ENCODE data around the gene PRUNE2. TPM values are rescaled to one million over a fixed set of nuclear protein-coding genes. Genes with fewer than 3 reads are reported as not detected.
"Not testable (repeated sequence)": the region's sequence is repeated elsewhere in the genome, so short reads cannot be mapped to it uniquely, and the experiment has no call there.

The PRUNE2 gene
- total RNA-seq, 4 donors from 2014 or later: 586 to 728 (median 654) TPM

DNA sequence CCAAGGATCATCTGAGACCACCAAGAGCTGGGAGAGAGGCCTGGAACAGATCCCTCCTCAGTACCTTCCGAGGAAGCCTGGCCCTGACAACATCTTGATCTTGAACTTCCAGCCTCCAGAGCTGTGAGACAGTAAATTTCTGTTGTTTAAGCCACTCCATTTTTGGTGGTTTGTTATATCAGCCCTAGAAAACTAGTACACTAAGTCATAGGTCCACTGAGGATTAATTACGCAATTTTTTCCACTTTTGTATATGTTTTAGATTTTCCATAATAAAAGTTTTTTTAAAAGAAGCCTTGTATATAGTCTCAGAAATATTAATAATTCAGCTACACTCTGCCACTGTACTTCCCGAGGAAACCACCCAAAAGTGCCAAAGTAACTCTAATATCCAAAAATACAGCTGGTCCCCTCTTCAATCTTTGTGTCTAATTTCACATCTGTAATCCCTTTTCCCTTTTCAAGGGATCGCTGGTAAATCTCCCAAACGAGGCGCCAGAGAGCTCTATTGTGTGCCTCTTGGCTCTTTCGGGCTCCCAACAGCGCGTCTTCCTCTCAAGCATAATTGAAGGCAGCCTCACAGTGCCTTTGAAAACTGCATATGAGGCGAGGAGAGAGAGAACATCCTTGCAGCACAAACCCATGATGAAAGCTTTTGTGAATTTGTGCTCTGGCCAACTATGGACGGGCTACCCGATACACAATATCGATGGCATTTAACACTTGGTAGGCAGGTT lies 32.7 kb downstream of the PRUNE2 start:
- Histone ChIP-seq H3K36me3 (no peaks in the 10 kb centered on the region), H3K9me3 (no peaks in the 10 kb centered on the region), H3K27me3 (no peaks in the 10 kb centered on the region), H3K27ac (replicated peaks in 1 of 4) (peak overlapping the region; percentile 86 to 91 (median 90)), H3K4me1 (peaks cover 4 to 95% (median 89%) of the 10 kb centered on the region in 4 donors), H3K4me3 (peak overlapping the region in 3 of 4 donors; percentile 4 to 13 (median 10))
- intact Hi-C loops (cut with DNase I): no loop called here
- TF ChIP-seq POLR2AphosphoS5 (IDR thresholded peaks at IDR 0.05): peak; percentile 38 to 66
- TF ChIP-seq, protein P1, sequence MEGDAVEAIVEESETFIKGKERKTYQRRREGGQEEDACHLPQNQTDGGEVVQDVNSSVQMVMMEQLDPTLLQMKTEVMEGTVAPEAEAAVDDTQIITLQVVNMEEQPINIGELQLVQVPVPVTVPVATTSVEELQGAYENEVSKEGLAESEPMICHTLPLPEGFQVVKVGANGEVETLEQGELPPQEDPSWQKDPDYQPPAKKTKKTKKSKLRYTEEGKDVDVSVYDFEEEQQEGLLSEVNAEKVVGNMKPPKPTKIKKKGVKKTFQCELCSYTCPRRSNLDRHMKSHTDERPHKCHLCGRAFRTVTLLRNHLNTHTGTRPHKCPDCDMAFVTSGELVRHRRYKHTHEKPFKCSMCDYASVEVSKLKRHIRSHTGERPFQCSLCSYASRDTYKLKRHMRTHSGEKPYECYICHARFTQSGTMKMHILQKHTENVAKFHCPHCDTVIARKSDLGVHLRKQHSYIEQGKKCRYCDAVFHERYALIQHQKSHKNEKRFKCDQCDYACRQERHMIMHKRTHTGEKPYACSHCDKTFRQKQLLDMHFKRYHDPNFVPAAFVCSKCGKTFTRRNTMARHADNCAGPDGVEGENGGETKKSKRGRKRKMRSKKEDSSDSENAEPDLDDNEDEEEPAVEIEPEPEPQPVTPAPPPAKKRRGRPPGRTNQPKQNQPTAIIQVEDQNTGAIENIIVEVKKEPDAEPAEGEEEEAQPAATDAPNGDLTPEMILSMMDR (IDR thresholded peaks at IDR 0.05): no peak
- 27% methylated on average over 13 of the region's 13 CpGs for WGBS
- DNase-seq (ENCODE audit: extremely low spot score): no peak

DNA sequence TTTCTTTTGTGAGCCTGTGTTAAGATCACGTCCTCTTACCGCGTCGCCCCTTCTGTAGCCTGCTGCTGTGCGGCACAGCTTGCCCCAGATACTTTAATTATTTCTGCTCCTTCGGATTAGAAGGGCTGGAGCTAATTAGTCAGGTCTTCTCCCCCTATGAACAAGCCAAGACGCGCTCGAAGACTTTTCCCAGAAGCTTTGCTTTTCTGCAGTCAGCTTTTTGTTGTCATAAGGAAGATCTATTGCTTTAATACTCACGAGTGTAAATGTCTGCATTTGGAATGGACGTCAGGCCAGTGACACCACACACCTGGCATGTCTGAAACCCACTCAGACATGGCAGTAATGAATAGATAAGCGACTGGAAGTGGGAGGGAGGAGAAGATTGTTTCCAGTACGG lies 37.0 kb downstream of the PRUNE2 start:
- WGBS: 25% methylated on average over 13 of the region's 13 CpGs
- H3K4me3 ChIP-seq: peak overlapping the region; percentile 28 to 45 (median 30)
- no peaks in the 10 kb centered on the region for H3K9me3 ChIP-seq
- TF ChIP-seq POLR2AphosphoS5 (IDR thresholded peaks at IDR 0.05) (peak in 1 of 2 donors; percentile 44), POLR2A (IDR thresholded peaks at IDR 0.05; ENCODE audit: low read depth) (no peak)
- H3K27me3 ChIP-seq: no peaks in the 10 kb centered on the region
- H3K27ac ChIP-seq (replicated peaks in 1 of 4): peak overlapping the region; percentile 77 to 91 (median 88)
- H3K36me3 ChIP-seq: no peaks in the 10 kb centered on the region
- peaks cover 4 to 93% (median 80%) of the 10 kb centered on the region in 4 donors for H3K4me1 ChIP-seq
- DNase-seq (ENCODE audit: extremely low spot score): no peak
- intact Hi-C loops (cut with DNase I): no loop called here

DNA sequence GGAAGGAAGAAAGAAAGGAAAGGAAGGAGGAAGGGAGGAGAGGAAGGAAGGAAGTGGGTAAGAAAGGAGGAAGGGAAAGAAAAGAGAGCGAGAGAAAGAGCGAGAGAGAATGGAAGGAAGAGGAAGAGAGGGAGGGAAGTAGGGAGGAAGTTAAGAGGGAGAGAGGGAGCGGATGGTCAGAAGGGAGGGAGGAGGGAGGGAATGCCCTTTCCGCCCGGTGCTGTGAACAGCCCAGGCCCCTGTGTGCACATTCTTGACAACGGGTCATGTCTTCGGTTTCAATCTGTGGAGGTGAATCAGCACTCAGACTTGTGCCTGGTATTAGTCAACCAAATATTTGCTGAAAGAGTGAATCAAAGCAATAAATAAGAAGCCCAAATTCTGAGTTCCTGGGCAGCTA lies 39.2 kb downstream of the PRUNE2 start:
- Histone ChIP-seq H3K9me3 (no peaks in the 10 kb centered on the region), H3K27ac (replicated peaks in 1 of 4) (peak overlapping the region; percentile 77 to 91 (median 88)), H3K36me3 (no peaks in the 10 kb centered on the region), H3K27me3 (no peaks in the 10 kb centered on the region), H3K4me3 (no peak overlapping the region), H3K4me1 (peaks cover 0 to 93% (median 77%) of the 10 kb centered on the region in 4 donors)
- WGBS: 42% methylated on average over 7 of the region's 7 CpGs
- intact Hi-C loops (cut with DNase I): no loop called here
- TF ChIP-seq POLR2AphosphoS5 (IDR thresholded peaks at IDR 0.05): peak; percentile 33 to 85
- TF ChIP-seq POLR2A (IDR thresholded peaks at IDR 0.05; ENCODE audit: low read depth): no peak
- TF ChIP-seq, protein P1 (IDR thresholded peaks at IDR 0.05): no peak
- no peak for TF ChIP-seq EP300 (IDR thresholded peaks at IDR 0.05)
- no peak for DNase-seq (ENCODE audit: extremely low spot score)

GRCh38 chr9:76863832-76864231 lies 42.1 kb downstream of the PRUNE2 start:
- Histone ChIP-seq H3K27ac (replicated peaks in 1 of 4) (peak overlapping the region; percentile 62 to 91 (median 88)), H3K9me3 (no peaks in the 10 kb centered on the region), H3K4me3 (no peak overlapping the region), H3K27me3 (no peaks in the 10 kb centered on the region), H3K4me1 (peaks cover 0 to 78% (median 61%) of the 10 kb centered on the region in 4 donors), H3K36me3 (peaks cover 0 to 3% (median 0%) of the 10 kb centered on the region in 4 donors)
- 62% methylated on average over 3 of the region's 3 CpGs for WGBS
- DNase-seq (ENCODE audit: extremely low spot score): no peak
- intact Hi-C loops (cut with DNase I): loop anchor here (5.0 kb wide), 1 partner anchor 43 kb away; the partner anchor contains the start of gene PRUNE2
- TF ChIP-seq EP300 (IDR thresholded peaks at IDR 0.05) (no peak), POLR2AphosphoS5 (IDR thresholded peaks at IDR 0.05) (no peak), POLR2A (IDR thresholded peaks at IDR 0.05; ENCODE audit: low read depth) (no peak)
- TF ChIP-seq, protein P1 (IDR thresholded peaks at IDR 0.05): no peak

DNA sequence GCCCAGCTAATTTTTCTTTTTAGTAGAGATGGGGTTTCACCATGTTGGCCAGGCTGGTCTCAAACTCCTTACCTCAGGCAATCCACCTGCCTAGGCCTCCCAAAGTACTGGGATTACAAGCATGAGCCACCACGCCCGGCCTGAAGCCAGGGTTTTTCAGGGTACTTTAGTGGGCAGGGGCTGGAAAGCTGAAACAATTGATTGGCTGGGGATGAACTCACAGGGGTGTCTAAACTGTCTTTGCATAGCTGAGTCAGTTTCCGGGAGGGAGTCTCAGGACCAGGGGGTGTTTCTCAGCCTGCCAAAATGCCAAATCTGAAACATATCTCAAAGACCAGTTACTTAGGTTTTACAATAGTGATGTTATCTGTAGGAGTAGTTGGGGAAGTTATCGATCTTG lies 46.1 kb downstream of the PRUNE2 start:
- peaks cover 0 to 3% (median 0%) of the 10 kb centered on the region in 4 donors for H3K36me3 ChIP-seq
- H3K4me1 ChIP-seq: peaks cover 0 to 63% (median 44%) of the 10 kb centered on the region in 4 donors
- no peak for DNase-seq (ENCODE audit: extremely low spot score)
- peak overlapping the region in 3 of 4 donors; percentile 6 to 39 (median 23) for H3K27ac ChIP-seq (replicated peaks in 1 of 4)
- H3K27me3 ChIP-seq: no peaks in the 10 kb centered on the region
- 85% methylated on average over 4 of the region's 4 CpGs for WGBS
- intact Hi-C loops (cut with DNase I): loop anchor here (5.0 kb wide), 1 partner anchor 47 kb away; the partner anchor contains the start of gene PRUNE2
- no peaks in the 10 kb centered on the region for H3K9me3 ChIP-seq
- TF ChIP-seq POLR2A (IDR thresholded peaks at IDR 0.05; ENCODE audit: low read depth) (no peak), POLR2AphosphoS5 (IDR thresholded peaks at IDR 0.05) (no peak), EP300 (IDR thresholded peaks at IDR 0.05) (no peak)
- TF ChIP-seq, protein P1 (IDR thresholded peaks at IDR 0.05): no peak
- H3K4me3 ChIP-seq: no peak overlapping the region

GRCh38 chr9:76858248-76858647 lies 47.7 kb downstream of the PRUNE2 start:
- H3K9me3 ChIP-seq; H3K36me3 ChIP-seq; H3K4me3 ChIP-seq; H3K27ac ChIP-seq (replicated peaks in 1 of 4); H3K27me3 ChIP-seq; intact Hi-C loops (cut with DNase I): not testable (repeated sequence)
- DNase-seq (ENCODE audit: extremely low spot score): peak; percentile 37
- H3K4me1 ChIP-seq: peaks cover 0 to 54% (median 33%) of the 10 kb centered on the region in 4 donors
- 82% methylated on average over 2 of the region's 2 CpGs for WGBS
